Activated CD8-positive, alpha-beta memory T cell treated with anti-CD3 and anti-CD28 coated beads for 1 hour (primary cell): ENCODE results near the gene CFP.
A peak's percentile ranks its signal among the peaks of the same experiment; 100 is the strongest.

Experiments used
- DNase-seq, 2 donors: peaks; one replicate each; pipeline ENCODE4 v3.0.0-alpha.2; 2020; ENCODE audit warnings: low read depth in 1 of 2; ENCODE audit errors: extremely low read depth in 1 of 2

The CFP gene

GRCh38 chrX:47638816-47639215 is 9.1 kb upstream of the CFP start:
- DNase-seq = no peak

GRCh38 chrX:47637546-47638195 is 7.9 kb upstream of the CFP start:
- no peak for DNase-seq

- no peak for DNase-seq
Measured at GRCh38 chrX:47634871-47635575, 5.3 kb upstream of the CFP start.

- DNase-seq = no peak
Measured at GRCh38 chrX:47633689-47634590, 4.2 kb upstream of the CFP start.

- no peak for DNase-seq
Measured at GRCh38 chrX:47632666-47633065, 2.9 kb upstream of the CFP start.

GRCh38 chrX:47631676-47632075 is 1.9 kb upstream of the CFP start:
- no peak for DNase-seq

GRCh38 chrX:47628982-47629381 is 748 bp downstream of the CFP start:
- DNase-seq = no peak

GRCh38 chrX:47625365-47625764 is 4.4 kb downstream of the CFP start:
- DNase-seq = no peak

GRCh38 chrX:47623540-47624027 is 6.1 kb downstream of the CFP start:
- DNase-seq = peak in 1 of 2 donors; percentile 8

- DNase-seq = no peak
Measured at GRCh38 chrX:47621851-47622250, 7.9 kb downstream of the CFP start.

- DNase-seq = no peak
Measured at GRCh38 chrX:47620303-47620685, 9.4 kb downstream of the CFP start.

GRCh38 chrX:47619486-47620302 is 10.0 kb downstream of the CFP start, which contains the start of gene SYN1:
Gene SYN1 (minus strand): TSS chrX:47619857. CDS start chrX:47619728, 129 bp downstream.
- peak; percentile 62 to 68 for DNase-seq

GRCh38 chrX:47618923-47619485 is 10.7 kb downstream of the CFP start:
- no peak for DNase-seq

GRCh38 chrX:47614618-47615017 is 15.1 kb downstream of the CFP start:
- no peak for DNase-seq

- no peak for DNase-seq
Measured at GRCh38 chrX:47613082-47613481, 16.6 kb downstream of the CFP start.

GRCh38 chrX:47612418-47612817 is 17.3 kb downstream of the CFP start:
- DNase-seq = no peak

GRCh38 chrX:47611926-47612325 is 17.8 kb downstream of the CFP start:
- DNase-seq = no peak

- DNase-seq = no peak
Measured at GRCh38 chrX:47611489-47611888, 18.2 kb downstream of the CFP start.

GRCh38 chrX:47610511-47610910 is 19.2 kb downstream of the CFP start:
- no peak for DNase-seq

- no peak for DNase-seq
Measured at GRCh38 chrX:47608130-47608810, 21.5 kb downstream of the CFP start.
